GM12864 (cell line): Measurements from ENCODE around the gene SLC35F3.
"Not testable (repeated sequence)": the region's sequence is repeated elsewhere in the genome, so short reads cannot be mapped to it uniquely, and the experiment has no call there.

Source experiments
- DNase-seq: peaks from one replicate; pipeline ENCODE4 v3.0.0-alpha.2; 2011; ENCODE audit warnings: low read depth
- H3K4me3 ChIP-seq: 2 replicates; pipeline ENCODE4 v1.5.1; 2011; ENCODE audit warnings: mild to moderate bottlenecking, low read depth, low read length, control low read depth
- TF ChIP-seq, protein P1 (sequence below): IDR thresholded peaks from 2 replicates; pipeline ENCODE4 v1.5.1; 2011; ENCODE audit warnings: low read depth, mild to moderate bottlenecking, moderate library complexity, low read length, control low read depth, inconsistent platforms; ENCODE audit errors: missing control alignments

Gene SLC35F3

DNA sequence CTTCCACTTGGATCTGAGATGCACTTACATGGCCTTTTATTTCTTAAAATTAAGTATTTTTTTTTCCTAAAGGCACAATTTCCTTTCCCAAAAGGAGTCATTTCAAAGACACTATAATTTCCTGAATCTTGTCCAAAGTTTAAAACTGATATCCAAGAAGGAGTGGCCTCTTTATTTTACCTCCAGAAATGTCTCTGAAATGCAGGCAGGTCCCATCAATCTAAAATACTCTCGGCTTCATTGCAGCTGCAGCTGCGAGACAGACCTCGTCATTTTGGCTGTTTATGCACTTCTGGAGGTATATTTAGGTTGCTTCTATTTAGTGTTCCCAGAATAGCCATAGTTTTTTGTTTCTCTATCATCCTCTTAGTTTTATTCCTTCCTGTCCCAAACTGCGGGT is 296.1 kb downstream of the SLC35F3 start:
- no peak overlapping the region for H3K4me3 ChIP-seq
- no peak for DNase-seq
- TF ChIP-seq, protein P1, sequence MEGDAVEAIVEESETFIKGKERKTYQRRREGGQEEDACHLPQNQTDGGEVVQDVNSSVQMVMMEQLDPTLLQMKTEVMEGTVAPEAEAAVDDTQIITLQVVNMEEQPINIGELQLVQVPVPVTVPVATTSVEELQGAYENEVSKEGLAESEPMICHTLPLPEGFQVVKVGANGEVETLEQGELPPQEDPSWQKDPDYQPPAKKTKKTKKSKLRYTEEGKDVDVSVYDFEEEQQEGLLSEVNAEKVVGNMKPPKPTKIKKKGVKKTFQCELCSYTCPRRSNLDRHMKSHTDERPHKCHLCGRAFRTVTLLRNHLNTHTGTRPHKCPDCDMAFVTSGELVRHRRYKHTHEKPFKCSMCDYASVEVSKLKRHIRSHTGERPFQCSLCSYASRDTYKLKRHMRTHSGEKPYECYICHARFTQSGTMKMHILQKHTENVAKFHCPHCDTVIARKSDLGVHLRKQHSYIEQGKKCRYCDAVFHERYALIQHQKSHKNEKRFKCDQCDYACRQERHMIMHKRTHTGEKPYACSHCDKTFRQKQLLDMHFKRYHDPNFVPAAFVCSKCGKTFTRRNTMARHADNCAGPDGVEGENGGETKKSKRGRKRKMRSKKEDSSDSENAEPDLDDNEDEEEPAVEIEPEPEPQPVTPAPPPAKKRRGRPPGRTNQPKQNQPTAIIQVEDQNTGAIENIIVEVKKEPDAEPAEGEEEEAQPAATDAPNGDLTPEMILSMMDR: no peak

DNA sequence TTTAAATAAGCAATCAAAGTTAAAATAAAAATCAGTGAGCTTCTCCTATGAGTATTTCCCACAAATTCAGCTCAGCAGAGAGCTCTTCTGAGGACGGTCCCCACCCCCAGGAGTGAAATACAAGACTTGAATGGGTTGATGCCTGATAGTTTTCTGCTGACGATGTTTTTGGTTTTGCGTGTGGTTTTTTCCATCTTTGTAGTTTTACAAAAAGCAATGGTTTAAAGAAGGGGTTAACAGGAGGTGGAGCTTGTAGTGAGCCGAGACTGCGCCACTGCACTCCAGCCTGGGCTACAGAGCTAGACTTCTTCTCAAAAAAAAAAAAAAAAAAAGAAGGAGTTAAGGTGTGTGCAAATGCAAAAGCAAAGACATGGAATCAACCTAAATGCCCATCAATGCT is 297.1 kb downstream of the SLC35F3 start:
- TF ChIP-seq, protein P1: no peak
- no peak overlapping the region for H3K4me3 ChIP-seq
- no peak for DNase-seq

DNA sequence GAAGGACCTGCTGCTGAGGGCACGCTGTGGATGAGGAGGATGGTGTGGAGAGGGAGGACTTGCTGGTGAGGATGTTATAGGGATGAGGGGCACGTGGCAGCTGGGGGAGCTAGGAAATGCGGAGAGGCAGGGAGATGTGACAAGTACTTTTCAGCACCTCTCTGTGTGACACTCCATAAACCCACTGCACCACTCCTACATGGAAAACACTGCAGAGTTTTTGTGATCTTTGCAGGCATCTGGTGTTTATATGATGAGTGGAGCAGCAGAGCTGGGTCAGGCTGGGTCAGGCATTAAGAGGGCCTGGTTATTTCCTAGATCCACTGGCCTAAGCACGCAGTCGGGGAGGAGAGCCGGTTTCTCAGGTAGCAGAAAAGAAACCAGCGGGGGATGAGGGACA is 301.5 kb downstream of the SLC35F3 start:
- H3K4me3 ChIP-seq: no peak overlapping the region
- DNase-seq: no peak
- TF ChIP-seq, protein P1: no peak

DNA sequence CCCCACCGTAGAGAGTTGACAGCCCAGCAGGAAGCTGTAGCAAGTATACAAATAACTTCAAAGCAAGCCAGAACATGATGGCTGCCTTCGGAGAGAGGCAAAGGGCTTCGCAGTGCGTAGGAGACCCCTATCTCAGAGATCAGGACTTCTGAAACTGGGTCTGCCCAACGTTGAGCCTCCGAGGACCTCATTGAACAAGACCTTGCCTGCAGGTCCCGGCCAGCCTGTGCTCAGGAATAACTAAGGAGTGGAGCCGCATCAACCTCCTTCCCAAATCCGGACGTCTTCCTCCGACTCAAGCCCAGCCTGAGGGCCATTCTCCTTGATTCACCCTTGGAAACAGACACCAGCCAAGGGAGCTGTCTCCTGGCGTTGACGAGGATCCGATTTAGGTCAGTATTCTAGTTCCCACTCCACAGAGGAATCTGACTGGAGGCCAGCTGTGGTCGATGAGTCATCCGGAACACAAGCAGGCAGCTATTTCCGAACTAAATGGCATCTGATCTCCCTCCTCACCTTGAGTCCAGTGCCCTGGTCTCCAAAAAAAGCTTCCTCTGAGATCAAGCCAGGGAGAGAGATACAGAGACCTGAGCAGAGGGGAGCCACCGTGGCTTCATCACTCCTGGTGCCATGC is 302.3 kb downstream of the SLC35F3 start:
- DNase-seq: no peak
- TF ChIP-seq, protein P1: no peak
- H3K4me3 ChIP-seq: no peak overlapping the region

DNA sequence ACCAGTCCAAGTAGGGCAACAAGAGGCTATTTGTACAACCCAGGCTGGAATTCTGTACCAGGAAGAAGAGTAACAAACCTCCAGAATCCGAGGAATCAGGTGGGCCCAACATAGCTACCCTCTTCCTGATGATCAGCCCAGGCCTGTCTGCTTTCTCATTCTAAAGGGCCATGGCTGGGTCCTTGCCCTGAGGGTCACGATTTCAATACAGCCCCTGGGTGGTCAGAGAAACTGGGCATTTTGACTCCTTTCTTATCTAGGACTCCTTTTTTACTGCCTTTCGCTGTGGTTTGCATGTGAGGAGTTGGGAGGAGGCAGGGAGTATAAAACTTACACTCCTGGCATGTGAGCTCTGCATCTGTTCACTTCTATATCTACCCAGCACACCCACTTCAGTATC is 303.9 kb downstream of the SLC35F3 start:
- TF ChIP-seq, protein P1: no peak
- H3K4me3 ChIP-seq: no peak overlapping the region
- no peak for DNase-seq

DNA sequence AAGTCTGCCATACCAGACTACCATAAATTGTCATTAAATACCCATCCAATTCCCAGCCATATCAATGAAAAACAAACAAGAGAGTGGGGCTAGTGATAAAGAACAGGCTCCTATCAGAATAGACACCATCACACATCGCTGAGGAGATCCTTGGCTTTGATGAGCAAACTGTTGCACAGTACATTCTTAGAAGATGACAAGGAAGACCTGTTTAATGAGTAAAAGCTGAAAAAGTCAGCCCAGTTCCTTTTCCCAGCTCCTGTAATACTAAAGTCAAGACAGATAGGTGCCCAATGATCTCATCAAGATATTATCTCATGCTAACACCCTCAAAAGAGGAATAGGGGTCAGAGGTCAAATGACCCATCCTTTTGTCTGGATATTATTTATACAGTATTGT is 304.3 kb downstream of the SLC35F3 start:
- H3K4me3 ChIP-seq: no peak overlapping the region
- TF ChIP-seq, protein P1: no peak
- DNase-seq: no peak

DNA sequence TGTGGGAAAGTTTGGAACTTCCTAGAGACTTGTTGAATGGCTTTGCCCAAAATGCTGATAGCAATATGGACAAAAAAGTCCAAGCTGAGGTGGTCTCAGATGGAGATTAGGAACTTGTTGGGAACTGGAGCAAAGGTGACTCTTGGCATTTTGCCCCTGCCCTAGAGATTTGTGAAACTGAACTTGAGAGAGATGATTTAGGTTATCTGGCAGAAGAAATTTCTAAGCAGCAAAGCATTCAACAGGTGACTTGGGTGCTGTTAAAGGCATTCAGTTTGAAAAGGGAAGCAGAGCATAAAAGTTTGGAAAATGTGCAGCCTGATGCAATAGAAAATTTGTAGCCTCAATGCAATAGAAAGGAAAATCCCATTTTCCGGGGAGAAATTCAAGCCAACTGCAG is 306.0 kb downstream of the SLC35F3 start:
- H3K4me3 ChIP-seq, DNase-seq: not testable (repeated sequence)

DNA sequence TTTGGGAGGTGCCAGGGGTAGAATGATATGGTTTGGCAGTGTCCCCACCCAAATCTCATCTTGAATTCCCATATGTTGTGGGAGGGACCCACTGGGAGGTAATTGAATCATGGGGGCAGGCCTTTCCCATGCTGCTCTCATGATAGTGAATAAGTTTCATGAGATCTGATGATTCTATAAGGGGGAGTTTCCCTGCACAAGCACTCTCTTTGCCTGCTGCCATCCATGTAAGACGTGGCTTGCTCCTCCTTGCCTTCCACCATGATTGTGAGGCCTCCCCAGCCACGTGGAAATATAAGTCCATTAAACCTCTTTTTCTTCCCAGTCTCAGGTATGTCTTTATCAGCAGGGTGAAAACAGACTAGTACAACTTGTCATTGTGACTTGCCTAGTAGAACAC is 307.4 kb downstream of the SLC35F3 start:
- H3K4me3 ChIP-seq, DNase-seq: not testable (repeated sequence)
